ENCODE results near the gene DUSP7.
A peak's percentile ranks its signal among the peaks of the same experiment; 100 is the strongest.

DUSP7 gene

GRCh38 chr3:52056521-52056967, at the start of gene DUSP7:
DUSP7 (minus strand) TSS chr3:52056571; CDS start chr3:52056366, 205 bp downstream.
- DNase-seq: peak; percentile 77

- no peak for DNase-seq
Observed at GRCh38 chr3:52104684-52105640, 48.6 kb upstream of the DUSP7 start.

GRCh38 chr3:52102934-52103333, 46.6 kb upstream of the DUSP7 start:
- DNase-seq: no peak

- DNase-seq: no peak
Observed at GRCh38 chr3:52099001-52099401, 42.6 kb upstream of the DUSP7 start.

GRCh38 chr3:52097851-52098507, 41.6 kb upstream of the DUSP7 start:
- no peak for DNase-seq

GRCh38 chr3:52095990-52096775, 39.8 kb upstream of the DUSP7 start:
- DNase-seq: no peak

- DNase-seq: no peak
Observed at GRCh38 chr3:52094571-52095485, 38.5 kb upstream of the DUSP7 start.

GRCh38 chr3:52093756-52094545, 37.6 kb upstream of the DUSP7 start:
- DNase-seq: peak; percentile 81

- no peak for DNase-seq
Observed at GRCh38 chr3:52092891-52093290, 36.5 kb upstream of the DUSP7 start.

- no peak for DNase-seq
Observed at GRCh38 chr3:52092271-52092660, 35.9 kb upstream of the DUSP7 start.

GRCh38 chr3:52091586-52092270, 35.4 kb upstream of the DUSP7 start:
- DNase-seq: peak; percentile 35

GRCh38 chr3:52090933-52091468, 34.6 kb upstream of the DUSP7 start:
- no peak for DNase-seq

- DNase-seq: peak; percentile 95
Observed at GRCh38 chr3:52090131-52090932, 34.0 kb upstream of the DUSP7 start.

- no peak for DNase-seq
Observed at GRCh38 chr3:52089691-52090090, 33.3 kb upstream of the DUSP7 start.

GRCh38 chr3:52088445-52089367, 32.3 kb upstream of the DUSP7 start:
- peak; percentile 45 for DNase-seq

- no peak for DNase-seq
Observed at GRCh38 chr3:52087731-52088130, 31.4 kb upstream of the DUSP7 start.

- peak; percentile 69 for DNase-seq
Observed at GRCh38 chr3:52086976-52087663, 30.7 kb upstream of the DUSP7 start.

GRCh38 chr3:52086461-52086860, 30.1 kb upstream of the DUSP7 start:
- DNase-seq: no peak

All from fibroblast of skin of right biceps (primary cell).